Astrocyte of the cerebellum (primary cell): ENCODE results near the gene POLR2E.
A peak's percentile ranks its signal among the peaks of the same experiment; 100 is the strongest.

Experiments
- DNase-seq: peaks from one replicate; pipeline ENCODE4 v3.0.0-alpha.2; 2011; ENCODE audit warnings: low read depth
- H3K4me3 ChIP-seq: 2 replicates; pipeline ENCODE4 v1.5.1; 2011; ENCODE audit warnings: mild to moderate bottlenecking, low read depth, low read length, moderate library complexity
- in situ Hi-C: cut with HindIII; loops from 2 replicates; pipeline ENCODE4 v1.10.0; 2017; ENCODE audit warnings: low sequenced_read_pairs
- TF ChIP-seq, protein P1 (sequence below): IDR thresholded peaks from 2 replicates; pipeline ENCODE4 v1.5.1; 2012; ENCODE audit warnings: low read length, low read depth, moderate library complexity, mild to moderate bottlenecking; ENCODE audit errors: missing control alignments

POLR2E gene

DNA sequence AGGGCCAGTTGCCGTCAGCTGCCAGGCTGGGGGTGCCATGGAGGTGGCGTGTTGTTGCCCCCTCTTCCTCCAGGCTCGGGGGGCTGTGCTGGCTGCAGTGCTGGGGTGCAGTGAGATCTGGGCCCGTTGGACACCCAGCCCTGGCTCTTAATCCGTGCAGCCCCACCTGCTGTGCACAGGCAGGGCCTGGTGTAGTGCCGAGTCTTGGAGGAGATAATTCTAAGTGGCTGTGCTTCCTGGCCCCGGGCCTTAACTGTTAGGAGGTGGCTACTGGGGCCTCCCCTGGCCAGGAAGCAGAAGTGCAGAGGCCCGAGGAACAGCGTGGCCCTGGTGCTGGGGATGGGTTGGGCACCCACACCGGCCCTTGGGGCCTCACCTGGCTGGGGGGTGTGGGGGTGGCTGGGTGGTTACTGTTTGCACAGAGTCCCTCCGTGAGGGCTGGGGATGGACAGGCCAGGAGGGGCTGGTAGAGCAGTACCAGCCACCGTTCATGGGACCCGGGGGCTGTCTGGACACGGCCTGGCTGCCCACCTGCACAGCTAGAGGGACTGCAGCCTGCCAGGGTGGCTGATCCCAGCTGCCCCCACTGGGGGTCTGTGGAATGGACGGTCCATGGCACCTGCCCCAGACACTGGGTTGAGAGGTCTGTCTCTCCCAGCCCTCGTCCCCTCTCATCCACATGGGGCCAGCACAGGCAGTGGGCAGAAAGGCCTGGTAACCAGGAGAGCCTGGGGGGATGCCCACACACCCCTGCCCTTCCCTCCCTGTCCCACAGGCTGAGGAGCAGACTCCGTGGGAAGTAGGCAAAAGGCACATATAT lies 11.9 kb upstream of the POLR2E start:
- DNase-seq, result no peak
- TF ChIP-seq, protein P1, sequence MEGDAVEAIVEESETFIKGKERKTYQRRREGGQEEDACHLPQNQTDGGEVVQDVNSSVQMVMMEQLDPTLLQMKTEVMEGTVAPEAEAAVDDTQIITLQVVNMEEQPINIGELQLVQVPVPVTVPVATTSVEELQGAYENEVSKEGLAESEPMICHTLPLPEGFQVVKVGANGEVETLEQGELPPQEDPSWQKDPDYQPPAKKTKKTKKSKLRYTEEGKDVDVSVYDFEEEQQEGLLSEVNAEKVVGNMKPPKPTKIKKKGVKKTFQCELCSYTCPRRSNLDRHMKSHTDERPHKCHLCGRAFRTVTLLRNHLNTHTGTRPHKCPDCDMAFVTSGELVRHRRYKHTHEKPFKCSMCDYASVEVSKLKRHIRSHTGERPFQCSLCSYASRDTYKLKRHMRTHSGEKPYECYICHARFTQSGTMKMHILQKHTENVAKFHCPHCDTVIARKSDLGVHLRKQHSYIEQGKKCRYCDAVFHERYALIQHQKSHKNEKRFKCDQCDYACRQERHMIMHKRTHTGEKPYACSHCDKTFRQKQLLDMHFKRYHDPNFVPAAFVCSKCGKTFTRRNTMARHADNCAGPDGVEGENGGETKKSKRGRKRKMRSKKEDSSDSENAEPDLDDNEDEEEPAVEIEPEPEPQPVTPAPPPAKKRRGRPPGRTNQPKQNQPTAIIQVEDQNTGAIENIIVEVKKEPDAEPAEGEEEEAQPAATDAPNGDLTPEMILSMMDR, result no peak
- H3K4me3 ChIP-seq, result no peak overlapping the region
- in situ Hi-C loops, result no loop called here

DNA sequence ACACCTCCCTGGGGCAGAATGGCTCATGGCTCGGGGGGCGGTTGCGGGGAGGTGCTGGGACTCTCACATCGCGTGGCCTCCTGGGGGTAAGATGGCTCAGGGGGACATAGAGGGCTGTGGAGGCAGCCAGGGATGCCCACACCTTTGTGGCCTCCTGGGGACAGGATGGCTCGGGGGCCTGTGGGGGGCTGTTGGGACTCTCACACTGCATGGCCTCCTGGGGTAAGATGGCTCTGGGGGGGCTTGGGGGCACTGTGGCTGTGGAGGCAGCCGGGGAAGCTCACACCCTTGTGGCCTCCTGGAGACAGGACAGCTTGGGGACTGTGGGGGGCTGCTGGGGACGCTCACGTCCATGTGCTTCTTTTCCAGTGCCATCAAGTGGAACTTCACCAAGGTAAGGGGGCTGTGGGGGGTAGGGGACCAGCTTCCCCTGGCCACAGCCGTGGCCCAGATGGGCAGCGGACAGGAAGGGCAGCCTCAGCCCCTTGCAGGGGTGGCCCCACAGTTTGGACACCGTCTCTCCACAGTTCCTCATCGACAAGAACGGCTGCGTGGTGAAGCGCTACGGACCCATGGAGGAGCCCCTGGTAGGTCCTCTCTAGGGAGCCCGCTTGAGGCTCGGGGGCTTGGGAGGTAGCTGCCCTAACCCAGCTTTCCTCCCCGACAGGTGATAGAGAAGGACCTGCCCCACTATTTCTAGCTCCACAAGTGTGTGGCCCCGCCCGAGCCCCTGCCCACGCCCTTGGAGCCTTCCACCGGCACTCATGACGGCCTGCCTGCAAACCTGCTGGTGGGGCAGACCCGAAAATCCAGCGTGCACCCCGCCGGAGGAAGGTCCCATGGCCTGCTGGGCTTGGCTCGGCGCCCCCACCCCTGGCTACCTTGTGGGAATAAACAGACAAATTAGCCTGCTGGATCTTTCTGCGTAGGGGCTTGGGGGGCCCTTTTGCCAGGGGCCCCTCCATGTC lies 11.0 kb upstream of the POLR2E start:
- no peak for DNase-seq
- in situ Hi-C loops, result no loop called here
- H3K4me3 ChIP-seq, result no peak overlapping the region

DNA sequence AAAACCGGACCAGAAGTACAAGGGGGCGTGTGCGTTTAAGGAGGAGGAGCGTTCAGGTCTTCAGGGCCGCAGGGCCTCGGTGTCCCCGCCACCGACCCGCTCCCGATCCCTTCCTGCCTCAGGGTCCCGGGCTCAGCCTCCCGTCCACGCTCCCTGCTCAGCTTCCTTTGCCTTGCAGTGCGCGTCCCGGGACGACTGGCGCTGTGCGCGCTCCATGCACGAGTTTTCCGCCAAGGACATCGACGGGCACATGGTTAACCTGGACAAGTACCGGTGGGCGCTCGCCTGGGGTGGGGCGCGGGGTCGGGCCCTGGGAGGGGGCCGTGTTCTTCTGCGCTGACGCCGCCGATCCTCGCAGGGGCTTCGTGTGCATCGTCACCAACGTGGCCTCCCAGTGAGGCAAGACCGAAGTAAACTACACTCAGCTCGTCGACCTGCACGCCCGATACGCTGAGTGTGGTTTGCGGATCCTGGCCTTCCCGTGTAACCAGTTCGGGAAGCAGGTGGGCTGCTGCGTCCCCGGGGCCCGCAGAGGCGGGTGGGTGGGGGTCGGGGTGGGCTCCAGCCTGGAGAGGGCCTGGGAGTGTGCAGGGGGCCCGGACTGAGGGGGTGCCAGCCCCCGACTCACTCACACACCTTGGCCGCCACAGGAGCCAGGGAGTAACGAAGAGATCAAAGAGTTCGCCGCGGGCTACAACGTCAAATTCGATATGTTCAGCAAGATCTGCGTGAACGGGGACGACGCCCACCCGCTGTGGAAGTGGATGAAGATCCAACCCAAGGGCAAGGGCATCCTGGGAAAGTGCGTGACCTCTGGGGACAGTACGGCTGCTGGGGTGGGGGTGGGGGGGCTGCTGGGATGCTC lies 10.1 kb upstream of the POLR2E start:
- peak overlapping the region; percentile 64 for H3K4me3 ChIP-seq
- TF ChIP-seq, protein P1, result no peak
- no peak for DNase-seq
- in situ Hi-C loops, result no loop called here

More for the DNA sequence above, 11.0 kb upstream of the POLR2E start:
- TF ChIP-seq, protein P1, result peak; percentile 3

DNA sequence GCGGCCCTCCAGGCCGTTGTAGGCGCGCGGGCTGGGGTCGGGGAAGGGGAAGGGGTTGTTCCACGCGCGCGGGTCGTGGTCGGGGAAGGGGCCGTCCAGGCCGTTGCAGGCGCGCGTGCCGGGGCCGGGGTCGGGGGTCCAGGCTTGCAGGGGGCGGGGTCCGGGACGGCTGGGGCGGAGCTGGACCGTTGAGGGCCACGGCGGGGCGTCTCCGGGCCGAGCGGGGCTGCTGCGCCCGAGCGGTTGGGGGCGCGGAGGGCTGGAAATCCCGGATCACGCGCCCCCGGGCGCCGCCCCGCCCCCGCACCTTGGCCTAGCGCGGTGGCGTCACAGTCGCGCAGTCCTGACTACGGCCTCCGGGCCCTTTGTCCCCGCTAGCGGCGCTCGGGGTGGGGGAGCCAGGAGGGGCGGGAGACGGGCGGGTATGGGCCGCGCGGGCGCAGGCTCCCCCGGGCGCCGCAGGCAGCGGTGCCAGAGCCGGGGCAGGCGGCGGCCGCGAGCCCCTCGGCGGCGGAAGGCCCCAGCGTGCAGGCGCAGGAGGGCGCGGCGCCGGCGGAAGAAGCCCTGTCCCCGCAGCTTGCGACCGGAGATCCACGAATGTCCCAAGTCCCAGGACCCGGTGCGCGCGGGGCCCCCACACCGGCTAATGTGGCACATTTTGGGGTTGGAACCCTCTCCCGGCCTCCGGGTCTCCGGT lies 9.3 kb upstream of the POLR2E start:
- TF ChIP-seq, protein P1, result no peak
- peak overlapping the region; percentile 64 for H3K4me3 ChIP-seq
- in situ Hi-C loops, result no loop called here
- DNase-seq, result no peak

DNA sequence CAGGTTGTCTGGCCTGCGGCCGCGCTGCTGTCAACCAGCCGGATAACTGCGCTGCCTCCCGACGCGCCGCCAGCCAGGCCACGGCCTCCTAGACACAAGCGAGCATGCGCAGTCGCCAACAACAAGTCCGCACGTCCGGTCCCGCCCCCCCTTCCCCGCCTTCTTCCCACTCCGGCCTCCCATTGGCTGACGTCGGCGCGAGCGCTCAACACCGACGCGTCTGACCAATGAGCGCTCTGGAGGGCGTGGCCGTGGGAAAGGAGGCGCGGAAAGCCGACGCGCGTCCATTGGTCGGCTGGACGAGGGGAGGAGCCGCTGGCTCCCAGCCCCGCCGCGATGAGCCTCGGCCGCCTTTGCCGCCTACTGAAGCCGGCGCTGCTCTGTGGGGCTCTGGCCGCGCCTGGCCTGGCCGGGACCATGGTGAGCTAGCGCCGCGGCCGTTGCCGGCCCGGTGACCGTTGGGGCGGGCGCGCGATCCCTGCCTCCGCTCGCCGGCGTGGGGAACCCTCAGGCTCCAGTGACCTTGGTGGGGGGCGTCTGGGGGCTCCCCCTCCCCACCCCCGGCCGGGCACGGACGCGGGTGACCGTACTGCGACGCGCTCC lies 8.6 kb upstream of the POLR2E start, which contains the start of gene GPX4:
GPX4 (plus strand) TSS at position 287 of the 603 bp plus-strand sequence; CDS start at position 337, 50 bp downstream.
- in situ Hi-C loops, result no loop called here
- peak within 1 kb of the TSS; percentile 64 for H3K4me3 ChIP-seq
- DNase-seq, result peak; percentile 99
- TF ChIP-seq, protein P1, result no peak
